Colon (tissue), 2 donors: Measurements from ENCODE around the gene CAMK2B.

Experiments used
- FAIRE-seq: peaks from 2 replicates; lab custom pipeline; 2012; peaks lifted over from hg19 to GRCh38; lab: Jason Lieb, UNC
- donor health status: control.
- donor health status: control.

The CAMK2B gene

DNA sequence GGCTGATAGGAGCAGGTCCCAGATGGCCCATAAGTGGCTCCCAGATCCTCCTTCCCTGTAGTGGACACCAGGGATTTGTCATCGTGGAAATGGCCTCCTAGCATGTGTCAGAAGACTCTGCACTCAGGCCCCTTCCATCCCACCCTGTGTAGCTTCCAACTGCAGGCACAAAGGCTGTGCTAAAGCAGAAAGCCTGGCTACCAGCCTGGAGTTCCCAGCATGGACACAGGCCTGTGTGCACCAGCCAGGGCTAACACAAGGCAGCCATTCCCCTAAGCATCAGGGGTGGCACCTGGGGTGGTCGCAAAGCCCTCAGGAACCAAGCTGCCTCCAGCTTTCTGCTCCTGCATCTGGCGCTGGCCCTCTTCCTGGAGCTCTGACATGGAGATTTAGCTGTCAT, 4.5 kb upstream of the CAMK2B start:
- no peak for FAIRE-seq

DNA sequence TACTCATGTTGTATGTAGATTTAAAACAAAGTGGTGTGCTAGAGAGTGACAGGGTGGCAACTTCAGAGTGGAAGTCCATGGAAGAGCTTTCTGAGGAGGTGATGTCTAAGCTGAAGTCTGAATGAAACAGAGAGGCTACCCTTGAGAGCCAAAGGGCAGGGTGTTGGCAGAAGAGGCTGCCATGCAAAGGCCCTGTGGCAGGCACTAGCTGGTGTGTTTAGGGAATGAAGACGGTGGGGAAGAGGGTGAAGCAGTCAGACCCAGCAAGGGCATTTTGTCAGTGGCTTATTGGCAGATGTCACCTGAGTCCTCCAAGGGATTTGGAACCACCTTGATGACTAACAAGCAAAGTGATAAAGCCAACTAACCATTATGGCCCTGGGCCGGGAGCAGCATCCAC, 3.7 kb upstream of the CAMK2B start:
- FAIRE-seq = no peak

DNA sequence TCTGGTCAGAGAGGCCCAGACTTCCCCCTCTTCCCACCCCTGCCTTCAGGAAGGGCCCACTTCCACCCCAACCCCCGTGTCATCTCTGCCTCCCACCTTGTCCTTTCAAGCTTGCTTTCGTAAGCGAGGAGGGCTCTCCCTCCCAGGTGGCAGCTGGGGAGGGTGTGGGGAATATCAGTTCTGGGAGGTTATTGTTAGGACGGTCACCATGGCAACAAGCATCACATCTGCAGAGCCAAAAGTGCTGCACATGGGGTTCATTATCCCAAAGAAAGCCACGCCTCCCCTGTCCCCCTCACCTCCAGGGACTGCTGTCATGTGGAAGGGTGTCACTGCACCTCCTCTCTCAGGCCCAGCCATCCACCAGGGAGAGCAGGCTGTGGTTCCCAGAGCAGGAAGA, 2.6 kb upstream of the CAMK2B start:
- FAIRE-seq = no peak

DNA sequence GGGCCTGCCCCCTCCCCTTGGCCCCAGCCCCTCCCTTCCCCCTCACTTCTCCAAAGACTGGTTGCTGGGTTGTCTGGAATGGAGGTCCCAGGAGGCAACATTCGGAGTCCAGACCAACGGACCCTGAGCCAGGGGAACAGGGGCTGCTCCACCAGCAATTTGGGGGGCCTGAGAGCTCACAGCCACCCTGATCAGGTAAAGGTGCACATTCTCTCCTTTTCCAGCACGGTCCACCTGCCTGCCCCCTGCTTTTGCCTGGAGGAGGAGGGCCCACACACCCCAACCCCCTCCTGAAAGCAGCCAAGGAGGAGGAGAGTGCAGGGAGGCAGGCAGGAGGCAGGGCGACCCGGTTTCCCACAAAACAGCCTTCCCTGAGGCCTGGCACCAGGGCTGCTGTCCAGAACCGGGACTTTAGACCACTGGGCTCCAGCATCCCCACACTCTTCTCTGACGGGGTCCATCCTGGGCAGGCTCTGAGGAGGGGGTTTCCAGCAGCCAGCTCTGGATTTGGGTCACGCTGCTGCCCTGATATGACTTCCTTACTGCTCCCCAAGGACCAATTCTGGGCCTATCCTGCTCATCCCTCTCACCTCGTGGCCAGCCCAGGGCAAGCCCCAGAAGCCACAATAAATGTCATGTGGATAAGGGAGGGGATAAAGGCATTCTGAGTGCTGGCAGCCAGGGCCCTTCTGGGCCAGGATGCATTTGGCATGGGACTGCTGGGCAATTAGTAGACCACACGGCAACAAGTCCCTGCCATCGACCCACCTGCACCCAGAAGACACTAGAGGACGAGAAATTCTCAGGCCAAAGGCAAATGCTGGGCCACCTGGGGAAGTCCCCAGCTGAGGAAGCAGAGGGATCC, 1.1 kb upstream of the CAMK2B start:
- FAIRE-seq = no peak

DNA sequence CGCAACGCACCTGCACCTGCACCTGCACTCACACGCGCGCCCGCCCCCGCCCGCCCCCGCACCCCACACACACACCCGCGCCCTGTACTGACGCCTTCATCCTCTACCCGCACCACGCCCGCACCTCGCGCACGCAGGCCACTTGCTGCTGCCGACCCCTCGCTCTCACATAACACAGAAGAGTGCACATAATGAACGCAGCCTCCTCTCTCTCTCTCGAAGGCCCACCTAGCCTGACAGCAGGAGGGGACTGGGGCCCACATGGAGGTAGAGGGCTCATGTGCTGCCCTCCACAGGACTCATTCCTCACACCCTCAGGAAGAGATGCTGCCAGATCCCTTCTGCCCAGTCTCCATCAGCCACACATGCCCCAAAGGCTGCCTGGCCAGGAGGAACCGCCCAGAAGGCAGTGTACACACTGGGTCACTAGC, 432 bp upstream of the CAMK2B start:
- no peak for FAIRE-seq

DNA sequence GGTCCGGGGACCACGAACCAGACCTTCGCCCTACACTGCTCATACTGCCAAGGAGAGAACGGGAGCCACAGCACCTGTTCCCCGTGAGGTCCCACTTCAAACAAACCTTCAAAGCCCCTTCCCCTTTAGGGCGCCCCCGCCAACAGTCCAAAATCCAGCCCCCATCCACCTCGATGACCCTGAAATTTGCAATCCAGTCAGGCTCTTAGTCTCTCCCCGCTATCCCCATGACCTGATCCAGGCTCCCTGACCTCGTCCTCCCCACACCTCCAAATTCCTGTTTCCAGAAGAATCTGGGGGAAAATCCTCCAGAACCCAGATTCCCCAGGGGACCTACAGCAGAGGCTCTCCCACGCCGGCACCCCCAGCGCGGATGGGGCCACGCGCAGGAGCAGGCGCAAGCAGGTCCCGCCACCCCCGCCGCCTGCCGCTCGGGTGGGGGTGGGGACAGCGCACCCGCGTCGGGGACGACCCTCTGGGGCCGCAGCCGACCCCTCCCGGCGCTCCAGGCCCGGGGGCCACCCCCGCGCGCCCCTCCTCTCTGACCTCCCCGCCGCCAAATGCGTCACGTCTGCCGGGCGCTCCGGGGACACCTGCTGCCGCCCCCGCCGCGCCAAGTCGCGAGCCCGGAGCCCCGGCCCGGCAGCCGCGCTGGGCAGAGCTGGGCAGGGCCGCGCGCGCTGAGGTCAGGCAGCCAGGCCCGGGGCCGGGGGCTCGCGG, 753 bp downstream of the CAMK2B start:
- no peak for FAIRE-seq

DNA sequence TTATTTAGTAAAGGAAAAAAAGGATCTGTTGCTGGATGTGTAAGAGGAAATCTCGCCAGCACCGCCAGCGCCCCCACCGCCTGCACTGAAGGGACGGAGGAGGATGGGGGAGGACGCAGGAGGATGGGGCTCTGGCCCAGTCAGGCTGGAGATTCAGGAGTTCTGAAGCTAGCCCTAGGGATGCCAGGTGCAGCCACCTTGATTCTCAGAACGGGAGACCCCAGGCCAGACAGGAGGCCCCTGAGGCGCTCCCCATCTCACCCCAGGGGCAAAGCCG, 1.3 kb downstream of the CAMK2B start:
- no peak for FAIRE-seq

DNA sequence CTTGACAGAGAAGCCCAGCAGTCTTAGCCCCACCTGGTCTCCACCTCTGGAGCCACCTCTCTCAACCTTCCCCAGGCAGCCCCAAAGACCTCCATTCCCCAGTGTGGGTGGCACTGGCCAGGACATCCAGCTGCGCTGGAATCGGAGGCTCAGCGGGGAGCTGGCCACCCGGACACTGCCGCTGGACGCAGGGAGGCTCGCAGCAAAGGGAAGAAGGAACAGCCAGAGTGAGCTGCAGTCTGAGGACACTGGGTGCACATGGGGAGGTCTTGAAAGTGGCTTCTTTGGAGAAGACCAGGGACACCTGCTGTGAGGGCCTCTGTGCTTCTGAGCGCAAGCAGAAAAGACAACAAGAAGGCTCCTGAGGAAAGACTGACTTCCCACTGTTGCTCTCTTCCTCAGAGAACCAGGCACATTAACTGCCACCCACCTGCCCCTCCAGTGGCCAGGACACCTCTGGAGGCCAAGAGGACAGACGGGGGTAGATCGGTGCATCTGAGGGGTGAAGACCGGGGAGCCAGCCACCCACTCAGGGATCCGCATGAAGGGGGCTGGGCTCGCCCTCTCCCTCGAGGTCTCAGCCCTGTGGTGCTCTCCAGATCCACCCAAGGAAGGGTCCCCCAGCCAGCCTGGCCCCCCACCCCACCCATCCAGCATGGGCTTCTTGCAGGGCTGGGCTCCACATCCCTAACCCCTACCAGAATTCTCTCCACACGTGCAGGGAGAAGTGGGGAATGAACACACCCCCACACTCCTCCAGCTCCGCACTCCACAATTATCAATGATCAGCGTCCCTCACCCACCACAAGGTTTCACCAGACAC, 1.8 kb downstream of the CAMK2B start:
- no peak for FAIRE-seq

DNA sequence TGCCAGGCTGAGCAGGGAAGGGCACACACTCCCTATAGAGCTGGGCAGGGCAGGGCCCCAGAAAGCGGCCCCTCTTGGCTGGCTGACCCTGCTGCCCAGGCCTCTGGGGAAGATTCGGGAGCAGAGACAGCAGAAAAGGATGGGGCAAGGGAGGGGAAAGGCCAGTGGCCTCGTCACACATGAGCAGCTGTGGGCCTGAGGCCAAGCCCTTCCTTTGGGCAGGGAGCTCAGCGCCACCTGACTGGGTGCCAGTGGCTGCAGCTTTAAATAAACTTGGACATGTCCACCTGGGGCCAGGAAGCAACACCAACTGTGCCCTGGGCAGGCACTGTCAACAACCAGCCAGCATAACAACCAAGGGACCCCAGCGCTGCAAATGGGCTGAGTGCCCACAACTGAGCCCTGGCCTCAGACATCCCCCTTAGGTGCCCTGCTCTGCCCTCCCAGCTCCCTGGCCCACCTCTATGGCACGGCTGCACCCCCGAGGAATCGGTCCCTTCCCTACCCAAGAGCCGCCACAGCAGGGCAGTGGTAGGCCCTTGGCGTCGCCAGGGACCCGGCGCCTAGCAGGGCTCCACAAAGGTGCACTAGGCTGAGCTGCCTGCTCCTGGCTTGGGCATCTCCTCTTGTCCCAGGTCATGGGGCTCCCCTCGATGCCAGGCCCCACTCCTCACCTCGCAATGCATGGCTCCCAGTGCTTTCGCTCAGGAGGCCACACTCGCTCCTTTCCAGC, 2.6 kb downstream of the CAMK2B start:
- FAIRE-seq = no peak

DNA sequence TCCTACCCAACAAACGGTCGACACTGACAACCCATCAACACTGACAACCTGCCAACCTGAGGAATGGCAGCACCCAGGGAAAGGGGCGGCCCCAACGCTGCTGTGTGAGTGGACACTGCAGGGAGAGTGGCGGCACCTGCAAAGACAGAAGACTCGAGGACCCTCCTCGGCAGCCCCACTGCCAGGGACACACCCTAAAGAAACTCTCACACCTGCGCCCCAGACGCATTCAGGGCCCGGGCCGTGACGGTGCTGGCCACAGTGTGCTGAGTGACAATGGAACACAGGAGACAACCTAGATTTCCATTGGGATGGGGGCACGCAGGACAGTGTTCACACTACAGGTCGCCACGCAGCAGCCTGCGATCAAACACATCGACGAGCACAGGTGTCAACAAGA, 3.6 kb downstream of the CAMK2B start:
- FAIRE-seq = no peak

DNA sequence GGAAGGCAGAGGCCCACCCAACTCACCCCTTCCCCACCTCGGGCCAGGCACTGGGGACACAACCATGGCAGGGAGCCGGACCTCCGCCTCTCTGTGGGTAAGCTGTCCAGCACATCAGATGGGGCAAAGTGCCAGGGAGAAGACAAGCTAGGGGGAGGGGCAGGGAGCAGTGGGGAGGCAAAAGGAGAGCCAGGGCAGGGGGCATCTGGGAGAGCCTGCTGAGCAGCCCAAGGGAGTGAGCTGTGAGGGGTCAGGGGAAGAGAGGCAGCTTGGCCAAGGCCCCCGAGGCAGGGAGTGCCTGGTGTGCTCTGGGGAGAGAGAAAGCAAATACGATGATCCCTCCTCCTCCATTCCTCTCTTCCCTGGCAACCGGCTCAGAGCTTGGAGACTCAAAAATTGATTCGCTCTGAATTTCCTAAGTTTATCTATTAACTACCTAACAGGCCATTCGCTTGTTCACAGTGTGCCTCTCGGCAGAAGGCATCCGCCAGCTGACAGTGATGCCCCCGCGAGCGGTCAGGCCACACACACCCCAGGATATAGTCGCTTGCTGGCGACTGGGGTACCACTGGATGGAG, 4.5 kb downstream of the CAMK2B start:
- FAIRE-seq = no peak

DNA sequence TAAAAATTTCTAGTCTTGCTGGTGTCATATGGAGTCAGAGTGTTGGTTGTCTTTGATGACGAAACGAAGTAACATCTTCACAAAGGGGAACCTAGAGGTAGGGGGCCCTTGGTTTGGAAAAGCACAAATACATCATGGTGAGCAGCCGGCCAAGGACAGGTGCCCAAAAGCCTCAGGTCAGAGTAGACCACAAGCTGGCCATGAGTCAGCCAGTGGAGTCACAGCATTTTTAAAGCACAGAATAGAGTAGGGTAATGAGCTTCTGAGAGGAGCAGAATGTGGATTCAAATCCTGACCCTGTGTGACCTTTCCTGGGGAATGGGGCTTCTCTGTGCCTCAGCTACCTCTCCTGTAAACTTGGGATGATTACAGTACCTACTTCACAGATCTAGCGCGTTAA, 5.3 kb downstream of the CAMK2B start:
- FAIRE-seq = no peak

DNA sequence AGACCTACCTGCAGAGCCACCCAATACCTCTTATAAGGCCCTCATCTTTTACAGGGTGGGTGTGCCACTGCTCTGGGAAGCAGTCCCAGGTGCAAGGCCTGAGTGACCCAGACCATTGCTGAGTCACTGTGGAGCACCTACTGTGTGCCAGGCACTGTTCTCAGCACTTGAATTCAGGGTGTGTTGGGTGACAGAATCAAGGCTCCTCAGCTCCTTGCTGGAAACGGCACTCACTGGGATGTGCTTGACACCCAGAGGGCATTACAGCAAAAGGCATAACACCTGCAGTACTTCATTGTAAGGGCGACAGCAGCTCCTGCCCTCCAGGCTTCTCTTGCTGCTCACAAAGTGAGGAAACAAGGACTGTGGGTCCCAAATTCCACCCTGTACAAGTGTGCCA, 7.1 kb downstream of the CAMK2B start:
- no peak for FAIRE-seq

DNA sequence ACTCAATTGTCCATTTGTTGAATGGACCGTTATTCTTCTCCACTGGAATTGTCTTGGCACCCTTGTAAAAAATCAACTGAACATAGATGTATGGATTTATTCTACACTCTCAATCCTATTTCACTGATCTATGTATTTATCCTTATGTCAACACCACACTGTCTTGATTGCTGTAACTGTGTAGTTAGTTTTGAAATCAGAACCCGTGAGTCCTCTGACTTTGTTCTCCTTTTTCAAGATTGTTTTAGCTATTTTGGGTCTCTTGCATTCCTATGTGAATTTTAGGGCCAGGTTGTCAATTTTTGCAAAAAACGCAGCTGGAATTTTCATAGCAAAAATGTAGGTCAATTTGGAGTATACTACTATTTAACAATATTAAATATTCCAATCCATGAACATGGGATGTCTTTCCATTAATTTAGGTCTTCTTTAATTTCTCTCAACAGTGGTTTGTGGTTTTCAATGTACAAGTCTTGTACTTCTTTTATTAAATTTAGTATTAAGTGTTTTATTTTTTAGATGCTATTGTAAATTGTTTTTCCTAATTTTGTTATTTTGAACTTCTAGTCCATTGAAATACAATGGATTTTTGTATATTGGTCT, 10.0 kb downstream of the CAMK2B start:
- FAIRE-seq = no peak

DNA sequence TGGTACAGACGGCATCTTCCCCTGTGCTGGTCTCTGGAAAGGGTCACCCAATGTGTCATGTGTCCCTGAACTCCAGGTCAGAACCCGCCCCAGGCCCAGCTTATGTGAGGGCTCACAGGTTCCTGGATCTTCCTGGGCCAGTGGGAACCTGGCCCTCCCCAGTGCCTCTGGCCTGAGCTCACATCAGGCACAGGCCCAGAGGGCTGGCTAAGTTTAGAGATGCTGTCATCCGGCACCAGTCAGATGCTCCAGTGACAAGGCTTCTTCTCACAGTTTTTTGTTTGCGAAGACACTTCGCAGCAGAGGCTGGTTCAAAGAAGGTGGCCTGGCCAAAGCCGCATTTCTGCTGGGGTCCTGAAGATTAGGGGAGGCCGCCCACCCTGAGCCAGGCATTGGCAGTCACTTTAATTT, 11.8 kb downstream of the CAMK2B start:
- FAIRE-seq = no peak

DNA sequence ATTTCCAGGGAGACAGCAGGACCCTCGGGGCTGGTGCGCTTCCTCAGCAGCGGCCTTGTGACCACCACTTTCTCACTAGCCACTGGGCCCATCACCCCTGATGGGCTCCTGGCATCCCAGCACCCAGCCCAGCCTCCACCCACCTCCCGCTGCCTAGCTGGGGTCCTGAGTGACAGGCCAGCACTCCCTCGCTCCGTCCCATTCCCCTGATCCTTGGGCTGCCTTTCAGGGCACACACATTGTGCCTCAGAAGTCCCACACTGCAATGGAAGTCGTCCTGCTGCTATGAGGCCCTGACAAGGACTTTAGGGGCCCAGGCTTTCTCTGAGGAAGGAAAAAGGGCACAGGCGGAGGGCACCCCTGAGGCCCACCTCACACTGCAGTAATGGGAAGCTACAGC, 12.4 kb downstream of the CAMK2B start:
- no peak for FAIRE-seq

DNA sequence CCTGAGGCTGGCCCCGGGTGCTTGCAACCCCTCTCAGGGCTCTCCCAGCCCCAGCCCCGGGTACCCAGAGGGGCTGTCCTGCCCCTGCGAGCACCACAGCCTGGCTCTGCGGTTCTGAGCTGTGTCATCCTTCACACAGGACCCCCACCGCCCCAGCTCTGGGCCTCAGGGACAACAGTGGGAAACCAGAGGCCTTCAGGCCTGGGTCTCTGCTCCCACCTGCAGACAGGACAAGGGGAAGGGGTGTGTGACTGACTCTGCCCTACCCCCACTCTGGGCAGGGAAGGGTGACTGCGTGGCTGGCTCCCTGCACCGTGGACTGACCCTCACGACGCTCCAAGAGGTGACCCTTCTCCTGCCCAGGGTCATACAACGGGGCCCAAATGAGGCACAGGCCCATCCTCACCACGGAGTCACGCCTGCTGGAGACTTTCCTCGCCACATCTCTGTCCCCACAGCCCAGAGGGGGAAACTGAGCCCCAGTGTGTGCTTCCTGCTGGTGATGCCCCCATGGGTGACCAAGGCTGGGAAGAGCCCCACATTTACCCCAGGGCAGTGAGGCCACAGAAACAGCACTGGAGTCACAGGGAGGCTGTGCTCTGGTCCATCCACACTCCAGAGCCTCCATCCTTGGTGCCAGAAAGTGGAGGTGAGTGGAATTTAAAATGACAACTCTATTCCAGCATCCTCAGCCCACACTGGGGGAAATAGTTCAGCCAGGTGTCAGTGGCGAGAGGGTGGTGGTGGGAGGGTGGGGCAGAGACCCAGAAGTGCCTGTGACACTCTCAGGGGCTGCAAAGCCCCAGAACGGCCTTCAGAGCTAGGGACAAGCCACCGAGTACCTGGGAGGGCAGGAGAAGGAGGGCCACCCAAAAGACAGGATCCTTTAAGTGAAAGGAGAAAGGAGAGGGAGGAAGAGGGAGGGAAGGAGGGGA, 13.6 kb downstream of the CAMK2B start:
- FAIRE-seq = no peak

DNA sequence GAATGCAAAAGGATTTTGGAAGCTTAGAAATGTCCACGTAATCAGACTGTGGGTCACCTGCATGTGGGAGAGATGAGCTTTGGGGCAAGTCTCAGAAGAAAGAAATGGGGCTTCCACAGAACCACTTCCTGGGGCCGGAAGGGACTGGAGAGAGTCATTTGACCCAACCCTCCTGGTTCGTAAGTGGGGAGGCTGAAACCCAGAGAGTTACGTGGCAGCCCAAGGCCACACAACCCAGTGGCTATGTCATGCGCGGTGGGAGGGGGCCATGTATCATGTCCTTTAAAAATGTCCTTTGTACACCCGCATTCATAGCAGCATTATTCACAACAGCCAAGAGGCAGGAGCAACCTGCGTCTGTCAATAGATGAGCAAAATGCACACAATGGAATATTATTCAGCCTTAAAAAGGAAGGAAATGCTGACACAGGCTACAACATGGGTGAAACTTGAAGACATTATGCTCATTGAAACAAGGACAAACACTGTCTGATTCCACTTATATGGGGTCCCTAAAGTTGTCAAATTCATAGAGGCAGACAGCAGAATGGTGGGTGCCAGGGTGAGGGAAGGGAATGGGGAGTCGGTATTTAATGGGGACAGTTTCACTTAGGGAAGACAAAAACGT, 15.1 kb downstream of the CAMK2B start:
- FAIRE-seq = no peak

DNA sequence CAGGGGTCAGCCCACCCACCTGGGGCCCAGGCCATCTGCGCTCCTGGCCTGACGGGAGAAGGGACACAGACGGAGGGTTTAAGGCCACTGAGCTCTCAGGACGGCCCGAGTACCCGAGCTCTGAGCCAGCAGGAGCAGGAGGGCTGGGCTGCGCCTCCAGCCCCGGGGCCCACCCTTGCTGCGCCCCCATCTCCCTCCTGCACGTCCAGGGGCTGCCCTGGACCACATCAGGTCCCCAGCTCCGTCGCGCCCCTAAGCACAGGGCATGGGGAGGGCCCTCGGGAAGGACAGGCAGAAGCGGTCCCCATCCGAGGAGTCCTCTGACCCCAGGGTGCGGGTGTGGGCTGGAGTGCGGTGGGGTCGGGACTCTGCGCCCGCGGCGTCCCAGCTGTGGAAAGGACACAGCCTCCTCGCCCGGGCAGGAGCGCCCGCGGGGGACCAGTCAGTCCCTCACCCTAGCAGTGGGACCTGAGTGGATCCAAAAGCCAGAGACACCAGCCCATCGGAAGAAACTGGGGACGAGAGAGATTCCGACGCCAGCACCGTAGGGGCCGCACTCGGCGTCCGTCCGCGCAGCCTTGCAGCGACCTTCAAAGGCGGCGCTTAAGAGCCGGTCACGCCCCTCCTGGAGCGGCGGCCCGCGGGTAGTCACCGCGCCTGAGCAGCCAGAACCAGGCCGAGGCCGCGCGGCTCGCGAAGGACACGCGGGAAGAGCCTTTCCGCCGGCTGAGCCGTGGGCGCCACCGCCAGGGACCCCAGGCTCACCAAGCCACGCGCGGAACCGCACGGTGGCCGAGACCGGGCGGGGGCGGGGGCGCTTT, 15.9 kb downstream of the CAMK2B start:
- FAIRE-seq = no peak
